ENCODE results near the gene FAM168A. TPM values are rescaled to one million over a fixed set of nuclear protein-coding genes. Genes with fewer than 3 reads are reported as not detected.

FAM168A gene
- total RNA-seq, 4 donors from 2014 or later: 31.1 to 50.8 (median 41.1) TPM

DNA sequence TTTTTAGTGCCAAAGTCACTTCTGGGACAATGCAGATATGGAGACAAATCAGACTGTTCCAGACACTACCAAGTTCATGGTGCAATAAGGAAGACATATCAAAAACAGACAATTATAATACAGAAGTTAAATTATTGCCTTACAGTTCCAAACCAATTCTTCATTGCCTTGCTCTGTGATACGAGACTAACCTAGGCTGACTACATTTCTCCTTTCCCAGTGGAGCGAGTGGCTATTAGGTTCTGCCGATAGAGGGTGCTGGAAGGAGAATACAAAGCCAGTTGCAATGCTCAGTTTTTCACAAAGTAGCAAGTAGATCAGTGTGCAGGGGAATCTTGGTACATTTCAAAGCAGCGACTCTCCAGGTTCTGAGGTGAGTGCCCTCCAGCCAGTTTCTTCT, 67.8 kb downstream of the FAM168A start:
- Histone ChIP-seq H3K27ac (replicated peaks in 1 of 4) (no peak overlapping the region), H3K9me3 (no peaks in the 10 kb centered on the region), H3K4me1 (peaks cover 35 to 68% (median 46%) of the 10 kb centered on the region in 4 donors), H3K4me3 (no peak overlapping the region), H3K36me3 (no peaks in the 10 kb centered on the region), H3K27me3 (no peaks in the 10 kb centered on the region)
- no peak for TF ChIP-seq POLR2AphosphoS5 (IDR thresholded peaks at IDR 0.05)
- TF ChIP-seq, protein P1, sequence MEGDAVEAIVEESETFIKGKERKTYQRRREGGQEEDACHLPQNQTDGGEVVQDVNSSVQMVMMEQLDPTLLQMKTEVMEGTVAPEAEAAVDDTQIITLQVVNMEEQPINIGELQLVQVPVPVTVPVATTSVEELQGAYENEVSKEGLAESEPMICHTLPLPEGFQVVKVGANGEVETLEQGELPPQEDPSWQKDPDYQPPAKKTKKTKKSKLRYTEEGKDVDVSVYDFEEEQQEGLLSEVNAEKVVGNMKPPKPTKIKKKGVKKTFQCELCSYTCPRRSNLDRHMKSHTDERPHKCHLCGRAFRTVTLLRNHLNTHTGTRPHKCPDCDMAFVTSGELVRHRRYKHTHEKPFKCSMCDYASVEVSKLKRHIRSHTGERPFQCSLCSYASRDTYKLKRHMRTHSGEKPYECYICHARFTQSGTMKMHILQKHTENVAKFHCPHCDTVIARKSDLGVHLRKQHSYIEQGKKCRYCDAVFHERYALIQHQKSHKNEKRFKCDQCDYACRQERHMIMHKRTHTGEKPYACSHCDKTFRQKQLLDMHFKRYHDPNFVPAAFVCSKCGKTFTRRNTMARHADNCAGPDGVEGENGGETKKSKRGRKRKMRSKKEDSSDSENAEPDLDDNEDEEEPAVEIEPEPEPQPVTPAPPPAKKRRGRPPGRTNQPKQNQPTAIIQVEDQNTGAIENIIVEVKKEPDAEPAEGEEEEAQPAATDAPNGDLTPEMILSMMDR (IDR thresholded peaks at IDR 0.05): peak in 1 of 3 experiments; percentile 25
- 82% methylated on average over 4 of the region's 4 CpGs for WGBS
- no peak for DNase-seq (ENCODE audit: extremely low spot score)
- intact Hi-C loops (cut with DNase I): no loop called here

DNA sequence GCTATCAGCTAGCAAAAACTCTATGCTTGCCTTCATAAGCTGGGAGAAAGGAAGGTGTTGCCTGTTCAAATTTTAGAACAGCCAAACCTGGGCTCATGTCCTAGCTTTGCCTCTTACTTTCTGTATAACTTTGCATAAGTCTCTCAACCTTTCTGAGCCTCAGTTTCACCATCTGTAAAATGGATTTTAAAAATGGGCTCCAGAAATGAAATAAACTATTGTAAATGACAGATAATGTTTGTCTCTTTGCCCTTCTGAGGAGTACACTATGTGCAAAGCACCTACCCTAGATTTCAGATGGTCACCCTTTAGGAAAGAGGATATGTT, 68.7 kb downstream of the FAM168A start:
- DNase-seq (ENCODE audit: extremely low spot score): no peak
- no peaks in the 10 kb centered on the region for H3K9me3 ChIP-seq
- H3K27ac ChIP-seq (replicated peaks in 1 of 4): peak overlapping the region in 3 of 4 donors; percentile 9 to 47 (median 31)
- intact Hi-C loops (cut with DNase I): no loop called here
- no peak for TF ChIP-seq POLR2AphosphoS5 (IDR thresholded peaks at IDR 0.05)
- TF ChIP-seq, protein P1 (IDR thresholded peaks at IDR 0.05): no peak
- TF ChIP-seq EP300 (IDR thresholded peaks at IDR 0.05): no peak
- TF ChIP-seq POLR2A (IDR thresholded peaks at IDR 0.05; ENCODE audit: low read depth): no peak
- peak overlapping the region in 1 of 4 donors; percentile 49 for H3K4me3 ChIP-seq
- H3K36me3 ChIP-seq: no peaks in the 10 kb centered on the region
- H3K4me1 ChIP-seq: peaks cover 35 to 68% (median 46%) of the 10 kb centered on the region in 4 donors
- H3K27me3 ChIP-seq: no peaks in the 10 kb centered on the region

DNA sequence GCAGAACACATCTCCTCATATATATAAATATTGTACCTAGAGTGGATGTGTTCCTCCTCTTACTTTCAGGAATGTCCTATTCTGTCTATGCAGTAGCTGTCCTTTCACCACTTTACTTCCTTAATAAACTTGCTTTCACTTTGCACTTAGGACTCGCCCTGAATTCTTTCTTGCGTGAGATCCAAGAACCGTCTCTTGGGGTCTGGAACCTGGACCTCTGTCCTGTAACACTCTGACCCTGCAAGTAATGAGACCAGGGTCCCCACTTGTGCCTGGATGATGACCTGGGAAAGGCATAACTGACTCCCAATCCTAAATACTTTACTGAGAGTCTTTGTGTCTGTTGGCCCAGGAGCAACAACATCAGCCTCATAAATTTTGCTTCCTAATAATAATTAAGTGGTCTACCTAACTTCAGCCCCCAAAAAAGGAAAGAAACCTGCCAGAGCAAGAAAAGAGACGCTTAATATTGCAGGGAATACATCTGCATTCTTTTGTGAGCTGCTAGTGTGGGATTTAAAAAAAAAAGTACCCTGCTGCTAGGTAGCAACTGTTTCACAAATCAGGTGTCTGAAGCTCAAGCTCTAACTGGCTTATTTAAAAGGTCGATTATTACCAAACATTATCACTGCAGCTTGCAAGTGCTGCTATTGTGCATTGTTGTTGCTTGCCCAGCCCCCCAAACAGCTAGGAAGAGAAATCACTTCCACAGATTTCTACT, 69.3 kb downstream of the FAM168A start:
- TF ChIP-seq EP300 (IDR thresholded peaks at IDR 0.05) (no peak), POLR2AphosphoS5 (IDR thresholded peaks at IDR 0.05) (no peak), POLR2A (IDR thresholded peaks at IDR 0.05; ENCODE audit: low read depth) (no peak)
- TF ChIP-seq, protein P1 (IDR thresholded peaks at IDR 0.05): no peak
- Histone ChIP-seq H3K36me3 (no peaks in the 10 kb centered on the region), H3K4me3 (peak overlapping the region; percentile 27 to 49 (median 42)), H3K4me1 (peaks cover 35 to 68% (median 46%) of the 10 kb centered on the region in 4 donors), H3K27ac (replicated peaks in 1 of 4) (peak overlapping the region in 3 of 4 donors; percentile 9 to 47 (median 31)), H3K27me3 (no peaks in the 10 kb centered on the region), H3K9me3 (no peaks in the 10 kb centered on the region)
- DNase-seq (ENCODE audit: extremely low spot score): no peak
- 13% methylated on average over 5 of the region's 5 CpGs for WGBS
- intact Hi-C loops (cut with DNase I): no loop called here

DNA sequence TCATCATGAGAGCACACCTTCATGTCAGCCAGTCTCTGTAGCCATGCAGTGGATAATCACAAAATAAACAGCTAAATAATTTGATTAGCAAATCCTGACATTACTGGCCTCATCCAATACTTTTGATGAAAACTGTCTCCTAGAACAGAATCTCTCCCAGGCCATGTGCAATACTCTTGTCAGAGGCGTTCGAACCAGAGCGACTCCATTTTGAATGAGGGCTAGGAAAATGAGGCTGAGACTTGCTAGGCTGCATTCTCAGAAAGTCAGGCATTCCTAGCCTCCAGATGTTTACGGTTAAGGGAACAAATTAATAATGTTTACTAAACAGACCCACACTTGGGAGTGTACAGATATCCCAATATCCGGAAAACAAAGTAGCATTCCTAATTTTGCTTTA, 69.9 kb downstream of the FAM168A start:
- Histone ChIP-seq H3K36me3 (no peaks in the 10 kb centered on the region), H3K27me3 (no peaks in the 10 kb centered on the region), H3K4me3 (no peak overlapping the region), H3K9me3 (no peaks in the 10 kb centered on the region), H3K4me1 (peaks cover 35 to 67% (median 46%) of the 10 kb centered on the region in 4 donors), H3K27ac (replicated peaks in 1 of 4) (peak overlapping the region in 1 of 4 donors; percentile 47)
- 93% methylated on average over 5 of the region's 5 CpGs for WGBS
- no peak for DNase-seq (ENCODE audit: extremely low spot score)
- intact Hi-C loops (cut with DNase I): no loop called here
- no peak for TF ChIP-seq POLR2A (IDR thresholded peaks at IDR 0.05; ENCODE audit: low read depth)
- TF ChIP-seq, protein P1 (IDR thresholded peaks at IDR 0.05): no peak
- TF ChIP-seq EP300 (IDR thresholded peaks at IDR 0.05): no peak
- no peak for TF ChIP-seq POLR2AphosphoS5 (IDR thresholded peaks at IDR 0.05)

DNA sequence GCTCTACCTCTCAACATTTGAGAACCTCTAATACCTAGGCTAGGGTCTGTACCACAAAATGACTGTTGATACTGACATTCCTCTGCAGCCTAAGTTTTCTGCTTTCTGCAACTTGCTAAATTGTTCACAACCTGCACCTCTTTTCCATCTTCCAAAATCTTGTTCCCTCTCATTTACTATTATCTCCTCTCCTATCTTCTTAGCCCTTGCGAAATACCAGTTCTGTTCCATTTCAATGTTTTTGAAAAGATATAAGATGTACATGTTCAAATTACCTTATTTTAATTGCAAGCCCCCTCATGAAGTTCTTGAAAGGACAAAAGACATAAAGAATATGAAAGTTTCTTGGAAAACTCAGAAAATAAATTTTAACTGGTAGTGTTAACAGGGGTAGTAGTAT, 72.3 kb downstream of the FAM168A start:
- DNase-seq (ENCODE audit: extremely low spot score): no peak
- no peak for TF ChIP-seq EP300 (IDR thresholded peaks at IDR 0.05)
- TF ChIP-seq, protein P1 (IDR thresholded peaks at IDR 0.05): no peak
- no peak for TF ChIP-seq POLR2AphosphoS5 (IDR thresholded peaks at IDR 0.05)
- no peak for TF ChIP-seq POLR2A (IDR thresholded peaks at IDR 0.05; ENCODE audit: low read depth)
- intact Hi-C loops (cut with DNase I): no loop called here
- Histone ChIP-seq H3K4me3 (no peak overlapping the region), H3K27ac (replicated peaks in 1 of 4) (no peak overlapping the region), H3K27me3 (no peaks in the 10 kb centered on the region), H3K4me1 (peaks cover 30 to 56% (median 38%) of the 10 kb centered on the region in 4 donors), H3K9me3 (no peaks in the 10 kb centered on the region), H3K36me3 (no peaks in the 10 kb centered on the region)
- WGBS: 98% methylated on average over 1 of the region's 1 CpG

Data from esophagus muscularis mucosa (tissue), 4 donors.